ENCODE measurements around the gene TMEM114.

DNA sequence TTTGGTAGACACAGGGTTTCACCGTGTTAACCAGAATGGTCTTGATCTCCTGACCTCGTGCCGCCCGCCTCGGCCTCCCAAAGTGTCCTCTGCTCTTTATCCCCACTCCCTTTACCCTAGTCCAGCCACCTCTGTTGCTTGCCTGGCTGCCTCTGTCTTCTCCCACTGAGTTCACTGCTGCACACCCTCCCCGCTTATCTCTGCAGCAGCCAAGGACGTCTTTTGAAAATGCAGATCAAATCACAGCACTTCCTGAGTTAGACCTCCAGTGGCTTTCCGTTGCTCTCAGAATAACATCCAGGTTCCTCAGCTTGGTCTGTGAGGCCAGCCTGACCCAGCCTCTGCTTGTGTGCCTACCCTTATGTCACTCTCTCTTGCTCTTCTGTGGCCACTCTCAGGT lies 36.6 kb upstream of the TMEM114 start:
- TF ChIP-seq POLR2A (IDR thresholded peaks at IDR 0.05) (no peak), POLR2AphosphoS5 (IDR thresholded peaks at IDR 0.05) (no peak), EP300 (IDR thresholded peaks at IDR 0.05) (no peak)
- TF ChIP-seq, protein P1, sequence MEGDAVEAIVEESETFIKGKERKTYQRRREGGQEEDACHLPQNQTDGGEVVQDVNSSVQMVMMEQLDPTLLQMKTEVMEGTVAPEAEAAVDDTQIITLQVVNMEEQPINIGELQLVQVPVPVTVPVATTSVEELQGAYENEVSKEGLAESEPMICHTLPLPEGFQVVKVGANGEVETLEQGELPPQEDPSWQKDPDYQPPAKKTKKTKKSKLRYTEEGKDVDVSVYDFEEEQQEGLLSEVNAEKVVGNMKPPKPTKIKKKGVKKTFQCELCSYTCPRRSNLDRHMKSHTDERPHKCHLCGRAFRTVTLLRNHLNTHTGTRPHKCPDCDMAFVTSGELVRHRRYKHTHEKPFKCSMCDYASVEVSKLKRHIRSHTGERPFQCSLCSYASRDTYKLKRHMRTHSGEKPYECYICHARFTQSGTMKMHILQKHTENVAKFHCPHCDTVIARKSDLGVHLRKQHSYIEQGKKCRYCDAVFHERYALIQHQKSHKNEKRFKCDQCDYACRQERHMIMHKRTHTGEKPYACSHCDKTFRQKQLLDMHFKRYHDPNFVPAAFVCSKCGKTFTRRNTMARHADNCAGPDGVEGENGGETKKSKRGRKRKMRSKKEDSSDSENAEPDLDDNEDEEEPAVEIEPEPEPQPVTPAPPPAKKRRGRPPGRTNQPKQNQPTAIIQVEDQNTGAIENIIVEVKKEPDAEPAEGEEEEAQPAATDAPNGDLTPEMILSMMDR (IDR thresholded peaks at IDR 0.05) = no peak

All from stomach (tissue), 4 donors.